RWPE1 (cell line): ENCODE measurements around the gene STK16.
"Not testable (repeated sequence)": the region's sequence is repeated elsewhere in the genome, so short reads cannot be mapped to it uniquely, and the experiment has no call there.

Experiments
- CTCF ChIA-PET: fragments of 350-600 bp; sonication (Branson Sonifier 250); formaldehyde crosslinking; extraction: SDS; loops from one replicate; lab custom pipeline; 2021; lab: Yijun Ruan, JAX
- POLR2A ChIA-PET: fragments of 400-600 bp; formaldehyde crosslinking; extraction: SDS; loops from one replicate; lab custom pipeline; 2020; ENCODE audit warnings: antibody characterized with exemption; ENCODE audit not compliant: low non-redundant PET; lab: Yijun Ruan, JAX
- DNase-seq: peaks from one replicate; pipeline ENCODE4 v3.0.0; 2012; ENCODE audit warnings: low spot score
- H3K27ac ChIP-seq: fragments of 450-650 bp; 2 replicates; pipeline ENCODE4 v1.5.1; 2017
- TF ChIP-seq, protein P1 (sequence below): fragments of 450-650 bp; conservative IDR thresholded peaks from 2 replicates; pipeline ENCODE4 v1.5.1; 2017; ENCODE audit warnings: low read depth, mild to moderate bottlenecking

Gene STK16

DNA sequence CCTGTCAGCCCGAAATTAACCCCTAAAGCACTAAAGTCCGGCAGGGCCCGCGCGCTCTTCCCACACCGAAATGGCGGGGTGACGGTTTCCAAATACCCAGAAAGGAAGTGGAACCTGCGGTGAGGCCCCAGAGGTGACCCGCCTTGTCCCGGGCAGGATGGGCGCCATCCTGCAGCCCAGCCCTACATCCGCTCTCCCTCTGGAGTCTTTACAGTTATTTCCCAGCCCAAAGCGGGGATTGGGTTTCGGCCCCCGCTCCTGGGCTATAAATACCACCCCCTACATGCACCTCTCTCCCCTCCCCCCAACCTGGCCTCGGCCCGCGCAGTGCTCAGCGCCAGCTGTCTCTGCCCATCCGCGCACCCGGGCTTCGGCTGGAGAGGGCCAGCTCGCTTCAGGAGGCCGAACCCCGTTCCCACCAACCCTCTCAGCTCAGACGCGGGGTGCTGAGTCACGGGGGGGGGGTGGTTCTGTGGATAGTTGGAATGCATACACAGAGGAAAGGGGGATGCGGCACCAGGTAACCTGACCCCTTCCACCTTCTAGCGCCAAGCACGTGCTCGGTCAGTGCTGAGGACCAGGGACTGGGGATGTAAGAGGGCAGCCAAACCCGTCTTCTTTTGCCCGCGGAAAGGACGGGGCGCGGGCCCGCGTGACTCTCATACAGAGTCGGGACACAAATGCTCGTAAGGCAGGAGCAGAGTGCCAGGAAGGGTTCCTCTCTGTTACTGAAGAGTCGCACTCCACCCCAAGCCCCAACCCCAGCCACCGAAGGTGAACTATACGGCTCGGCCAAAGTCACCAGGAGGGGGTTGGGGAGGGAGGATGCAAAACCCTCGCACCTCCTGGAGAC, 7.8 kb downstream of the STK16 start, which contains the start of gene TUBA4B:
Gene TUBA4B (plus strand): TSS at position 344 of the 853 bp plus-strand sequence. CDS start 165 bp downstream, at position 509.
- CTCF ChIA-PET: interaction anchor here (0.6 to 3.2 kb wide), 8 partner anchors 25 to 94 kb away, joined by 3 to 22 read pairs (median 6); partner anchors contain the start of gene DNAJB2
- POLR2A ChIA-PET: interaction anchor here (0.6 to 4.9 kb wide), 11 partner anchors 9 to 463 kb away, joined by 3 to 35 read pairs (median 4); partner anchors contain the start of genes DNAJB2 and OBSL1
- TF ChIP-seq, protein P1, sequence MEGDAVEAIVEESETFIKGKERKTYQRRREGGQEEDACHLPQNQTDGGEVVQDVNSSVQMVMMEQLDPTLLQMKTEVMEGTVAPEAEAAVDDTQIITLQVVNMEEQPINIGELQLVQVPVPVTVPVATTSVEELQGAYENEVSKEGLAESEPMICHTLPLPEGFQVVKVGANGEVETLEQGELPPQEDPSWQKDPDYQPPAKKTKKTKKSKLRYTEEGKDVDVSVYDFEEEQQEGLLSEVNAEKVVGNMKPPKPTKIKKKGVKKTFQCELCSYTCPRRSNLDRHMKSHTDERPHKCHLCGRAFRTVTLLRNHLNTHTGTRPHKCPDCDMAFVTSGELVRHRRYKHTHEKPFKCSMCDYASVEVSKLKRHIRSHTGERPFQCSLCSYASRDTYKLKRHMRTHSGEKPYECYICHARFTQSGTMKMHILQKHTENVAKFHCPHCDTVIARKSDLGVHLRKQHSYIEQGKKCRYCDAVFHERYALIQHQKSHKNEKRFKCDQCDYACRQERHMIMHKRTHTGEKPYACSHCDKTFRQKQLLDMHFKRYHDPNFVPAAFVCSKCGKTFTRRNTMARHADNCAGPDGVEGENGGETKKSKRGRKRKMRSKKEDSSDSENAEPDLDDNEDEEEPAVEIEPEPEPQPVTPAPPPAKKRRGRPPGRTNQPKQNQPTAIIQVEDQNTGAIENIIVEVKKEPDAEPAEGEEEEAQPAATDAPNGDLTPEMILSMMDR: no peak

DNA sequence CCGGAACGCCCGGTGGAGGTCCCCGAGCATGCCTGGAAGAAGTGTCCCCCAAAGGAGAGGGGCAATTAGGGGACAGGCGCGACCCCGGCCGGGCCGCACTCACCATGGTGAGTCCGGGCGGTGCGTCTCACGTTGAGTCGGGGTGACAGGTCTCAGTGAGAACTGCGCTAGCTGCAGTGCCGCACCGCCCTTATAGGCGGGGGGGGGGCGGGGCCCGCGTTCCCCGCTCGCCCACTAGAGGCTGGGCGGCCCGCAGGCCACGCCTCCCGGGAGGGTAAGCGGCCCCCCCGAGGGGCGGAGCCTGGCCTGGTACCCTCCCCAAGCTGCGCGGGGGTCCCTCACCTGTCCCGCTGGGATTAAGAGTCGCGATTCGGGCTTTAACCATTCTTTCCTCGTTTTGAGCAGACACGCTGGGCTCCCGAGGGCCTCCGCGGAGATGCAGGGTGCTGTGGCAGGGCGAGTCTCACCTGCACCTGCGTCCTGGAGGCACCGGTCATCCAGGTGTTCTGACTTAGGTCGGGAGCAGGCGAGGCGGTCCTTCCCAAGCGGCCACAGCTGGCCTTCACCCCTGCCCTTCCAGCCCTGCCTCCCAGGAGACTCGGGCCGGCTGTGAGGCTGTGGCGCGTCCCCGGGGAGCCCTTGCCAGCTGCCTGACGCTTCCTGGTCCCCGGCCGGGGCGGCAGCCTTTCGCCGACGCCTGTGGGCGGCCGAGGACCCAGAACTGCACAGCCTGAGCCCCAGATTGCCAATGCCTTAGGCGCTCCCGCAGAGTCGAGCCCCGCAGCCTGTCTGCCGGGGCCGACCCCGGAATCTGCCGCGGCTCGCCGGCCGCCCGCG, 8.7 kb downstream of the STK16 start, which contains the start of gene TUBA4A:
Gene TUBA4A (minus strand): TSS at position 166 of the 837 bp plus-strand sequence. CDS start 60 bp downstream, at position 106.
- CTCF ChIA-PET: interaction anchor here (0.6 to 3.2 kb wide), 7 partner anchors 23 to 94 kb away, joined by 3 to 22 read pairs (median 4); partner anchors contain the start of gene DNAJB2
- TF ChIP-seq, protein P1: no peak
- POLR2A ChIA-PET: interaction anchor here (0.6 to 4.9 kb wide), 5 partner anchors 9 to 463 kb away, joined by 3 to 35 read pairs (median 6); partner anchors contain the start of genes DNAJB2, GLB1L and STK16
- H3K27ac ChIP-seq: peak within 1 kb of the TSS; percentile 98
- peak; percentile 92 for DNase-seq

More for the DNA sequence above, 7.8 kb downstream of the STK16 start, which contains the start of gene TUBA4B:
- peak within 1 kb of the TSS; percentile 98 for H3K27ac ChIP-seq
- DNase-seq: peak; percentile 72

DNA sequence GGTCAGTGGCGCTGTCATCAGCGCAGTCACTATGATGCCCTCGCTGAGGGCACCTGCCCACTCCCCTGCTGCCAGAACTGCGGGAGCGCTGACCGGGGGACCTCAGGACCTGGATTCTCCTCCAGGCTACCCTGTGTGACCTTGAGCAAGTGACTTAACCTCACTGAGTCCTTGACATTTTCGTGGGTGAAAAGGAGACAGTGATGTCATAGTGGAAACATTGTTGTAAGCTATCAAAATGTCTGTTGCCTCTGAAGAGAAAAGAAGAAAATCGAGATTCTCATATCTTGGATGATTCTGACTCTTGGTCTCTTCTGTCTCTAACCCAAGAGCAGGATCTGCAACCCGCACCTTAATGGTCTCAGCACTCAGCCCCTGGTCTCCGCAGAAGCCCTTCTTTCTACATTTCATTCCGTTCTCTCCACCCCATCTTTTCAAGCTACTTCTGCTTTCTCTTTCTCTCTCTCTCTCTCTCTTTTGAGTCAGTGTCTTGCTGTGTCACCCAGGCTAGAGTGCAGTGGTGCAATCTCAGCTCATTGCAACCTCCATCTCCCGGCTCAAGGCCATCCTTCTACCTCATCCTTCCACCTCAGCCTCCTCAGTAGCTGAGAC, 9.4 kb downstream of the STK16 start:
- TF ChIP-seq, protein P1: no peak
- no peak overlapping the region for H3K27ac ChIP-seq
- POLR2A ChIA-PET: interaction anchor here (1.7 to 4.9 kb wide), 3 partner anchors 9 to 24 kb away, joined by 6 to 35 read pairs (median 10); partner anchors contain the start of genes DNAJB2, GLB1L and STK16
- CTCF ChIA-PET: interaction anchor here (2.4 to 3.2 kb wide), 2 partner anchors 23 to 40 kb away, joined by 18 to 20 read pairs; no protein-coding TSS in a partner anchor
- DNase-seq: no peak

DNA sequence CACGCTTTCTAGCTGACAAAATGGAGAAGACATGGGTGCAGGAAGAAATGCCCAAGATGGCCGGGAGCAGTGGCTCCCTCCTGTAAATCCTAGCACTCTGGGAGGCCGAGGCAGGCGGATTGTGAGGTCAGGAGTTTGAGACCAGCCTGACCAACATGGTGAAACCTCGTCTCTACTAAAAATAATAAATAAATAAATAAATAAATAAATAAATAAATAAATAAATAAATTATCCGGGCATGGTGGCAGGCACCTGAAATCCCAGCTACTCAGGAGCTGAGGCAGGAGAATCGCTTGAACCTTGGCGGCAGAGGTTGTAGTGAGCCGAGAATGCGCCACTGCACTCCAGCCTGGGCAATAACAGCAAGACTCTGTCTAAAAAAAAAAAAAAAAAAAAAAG, 13.7 kb downstream of the STK16 start:
- DNase-seq, POLR2A ChIA-PET, H3K27ac ChIP-seq: not testable (repeated sequence)
- CTCF ChIA-PET: interaction anchor here (0.5 to 1.8 kb wide), 3 partner anchors 19 to 280 kb away, joined by 4 to 9 read pairs (median 4); no protein-coding TSS in a partner anchor

DNA sequence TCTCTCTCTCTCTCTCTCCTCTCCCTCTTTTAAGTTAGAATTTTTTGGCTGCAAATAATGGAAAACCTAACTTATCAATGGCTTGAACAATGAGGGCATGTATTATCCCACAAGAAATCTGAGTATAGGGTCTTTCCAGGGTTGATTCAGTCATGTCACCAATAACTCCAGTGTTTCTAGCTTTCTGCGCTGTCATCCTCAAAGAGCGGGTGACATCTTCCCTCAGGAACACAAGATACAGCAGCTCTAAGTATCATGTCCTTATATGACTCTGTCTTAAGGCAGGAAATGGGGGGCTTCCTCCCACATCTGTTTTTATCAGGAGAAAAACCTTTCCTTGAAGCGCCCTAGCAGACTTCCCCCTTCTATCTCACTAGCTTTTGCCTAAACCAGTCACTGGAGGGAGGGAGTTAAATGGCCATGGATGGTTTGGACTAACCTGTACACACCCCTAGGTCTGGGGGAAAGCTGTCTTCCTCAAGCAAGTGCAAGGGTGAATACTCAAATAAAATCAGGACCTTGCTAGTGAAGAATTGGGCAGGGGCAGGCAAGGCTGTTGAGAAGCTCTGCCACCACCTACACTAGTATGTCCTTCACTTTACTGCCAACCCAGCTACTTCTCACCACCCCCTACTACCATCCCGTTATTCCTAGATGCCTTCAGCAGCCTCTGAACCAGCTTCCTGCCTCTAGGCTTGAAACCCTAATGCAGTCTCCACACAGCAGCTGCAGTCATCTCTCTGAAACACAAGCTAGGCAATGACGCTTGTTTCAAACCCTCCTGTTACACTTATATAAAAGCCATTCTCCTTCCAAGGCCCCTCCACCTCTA, 16.0 kb downstream of the STK16 start:
- TF ChIP-seq, protein P1: no peak
- CTCF ChIA-PET: interaction anchor here (0.6 to 1.3 kb wide), 3 partner anchors 34 to 1362 kb away, joined by 3 to 5 read pairs (median 5); no protein-coding TSS in a partner anchor
- no peak overlapping the region for H3K27ac ChIP-seq
- DNase-seq: no peak
- POLR2A ChIA-PET: interaction anchor here (0.6 kb wide), 2 partner anchors 8 to 44 kb away, joined by 3 to 4 read pairs; partner anchors contain the start of gene TUBA4B
